NB4 (cell line): ENCODE results near the gene OR5T3.

Source experiments
- MYC ChIP-seq: IDR thresholded peaks from 2 replicates; pipeline ENCODE4 v1.6.1; 2011; ENCODE audit warnings: low read depth, low read length
- POLR2A ChIP-seq: IDR thresholded peaks from 2 replicates; pipeline ENCODE4 v1.6.1; 2011; ENCODE audit warnings: mild to moderate bottlenecking; ENCODE audit not compliant: insufficient read length; ENCODE audit errors: extremely low read depth
- TF ChIP-seq, protein P1 (sequence below): IDR thresholded peaks from one replicate; pipeline ENCODE4 v1.5.1; 2012; ENCODE audit warnings: low read depth, low read length
- TF ChIP-seq, protein P2 (sequence below): IDR thresholded peaks from 2 replicates; pipeline ENCODE4 v1.6.1; 2011; ENCODE audit warnings: low read depth, low read length

DNA sequence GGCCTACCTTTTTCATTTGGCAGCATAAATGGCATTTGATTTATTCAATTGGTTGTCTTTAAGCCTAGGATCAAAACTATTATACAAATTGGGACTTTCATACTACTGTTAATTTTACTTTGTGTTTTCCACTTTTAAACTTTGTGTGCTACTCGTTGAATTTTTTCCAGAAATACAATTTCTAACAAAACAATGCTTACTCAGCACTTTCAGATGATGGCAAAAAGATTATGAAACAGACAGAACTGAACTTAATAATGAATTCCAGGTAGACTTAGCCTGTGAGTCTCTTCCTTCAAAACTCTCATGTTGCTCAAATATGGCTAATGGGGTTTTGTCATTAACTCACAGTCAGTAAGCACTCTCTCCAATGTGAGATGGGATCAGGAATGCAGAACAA, 44.3 kb upstream of the OR5T3 start:
- TF ChIP-seq, protein P1, sequence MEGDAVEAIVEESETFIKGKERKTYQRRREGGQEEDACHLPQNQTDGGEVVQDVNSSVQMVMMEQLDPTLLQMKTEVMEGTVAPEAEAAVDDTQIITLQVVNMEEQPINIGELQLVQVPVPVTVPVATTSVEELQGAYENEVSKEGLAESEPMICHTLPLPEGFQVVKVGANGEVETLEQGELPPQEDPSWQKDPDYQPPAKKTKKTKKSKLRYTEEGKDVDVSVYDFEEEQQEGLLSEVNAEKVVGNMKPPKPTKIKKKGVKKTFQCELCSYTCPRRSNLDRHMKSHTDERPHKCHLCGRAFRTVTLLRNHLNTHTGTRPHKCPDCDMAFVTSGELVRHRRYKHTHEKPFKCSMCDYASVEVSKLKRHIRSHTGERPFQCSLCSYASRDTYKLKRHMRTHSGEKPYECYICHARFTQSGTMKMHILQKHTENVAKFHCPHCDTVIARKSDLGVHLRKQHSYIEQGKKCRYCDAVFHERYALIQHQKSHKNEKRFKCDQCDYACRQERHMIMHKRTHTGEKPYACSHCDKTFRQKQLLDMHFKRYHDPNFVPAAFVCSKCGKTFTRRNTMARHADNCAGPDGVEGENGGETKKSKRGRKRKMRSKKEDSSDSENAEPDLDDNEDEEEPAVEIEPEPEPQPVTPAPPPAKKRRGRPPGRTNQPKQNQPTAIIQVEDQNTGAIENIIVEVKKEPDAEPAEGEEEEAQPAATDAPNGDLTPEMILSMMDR: no peak
- TF ChIP-seq, protein P2, sequence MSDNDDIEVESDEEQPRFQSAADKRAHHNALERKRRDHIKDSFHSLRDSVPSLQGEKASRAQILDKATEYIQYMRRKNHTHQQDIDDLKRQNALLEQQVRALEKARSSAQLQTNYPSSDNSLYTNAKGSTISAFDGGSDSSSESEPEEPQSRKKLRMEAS: no peak
- no peak for TF ChIP-seq POLR2A
- no peak for TF ChIP-seq MYC
